GM18873 (cell line): Measurements from ENCODE around the gene MEMO1.
"Not testable (repeated sequence)": the region's sequence is repeated elsewhere in the genome, so short reads cannot be mapped to it uniquely, and the experiment has no call there.

Source experiments
- ATAC-seq: cut with Tn5 transposase; IDR thresholded peaks from one replicate; pipeline ENCODE4 v1.9.1; 2021; ENCODE audit warnings: mild to moderate bottlenecking, moderate library complexity, moderate number of reproducible peaks; ENCODE audit not compliant: unreplicated experiment, low FRiP score

Gene MEMO1

GRCh38 chr2:31922542-31923408, 88.0 kb downstream of the MEMO1 start:
- ATAC-seq = no peak

GRCh38 chr2:31920962-31921361, 89.8 kb downstream of the MEMO1 start:
- ATAC-seq = no peak

- ATAC-seq = no peak
Measured at GRCh38 chr2:31919499-31919898, 91.3 kb downstream of the MEMO1 start.

GRCh38 chr2:31909661-31910060, 101.1 kb downstream of the MEMO1 start:
- no peak for ATAC-seq

GRCh38 chr2:31907491-31907890, 103.3 kb downstream of the MEMO1 start:
- not testable (repeated sequence) for ATAC-seq

GRCh38 chr2:31903109-31903780, 107.6 kb downstream of the MEMO1 start:
- no peak for ATAC-seq

- no peak for ATAC-seq
Measured at GRCh38 chr2:31901900-31902299, 108.9 kb downstream of the MEMO1 start.

- not testable (repeated sequence) for ATAC-seq
Measured at GRCh38 chr2:31900156-31900555, 110.7 kb downstream of the MEMO1 start.

- ATAC-seq = not testable (repeated sequence)
Measured at GRCh38 chr2:31898346-31898745, 112.5 kb downstream of the MEMO1 start.

- ATAC-seq = not testable (repeated sequence)
Measured at GRCh38 chr2:31897340-31897739, 113.5 kb downstream of the MEMO1 start.

GRCh38 chr2:31896293-31896692, 114.5 kb downstream of the MEMO1 start:
- no peak for ATAC-seq

- ATAC-seq = no peak
Measured at GRCh38 chr2:31894656-31895055, 116.2 kb downstream of the MEMO1 start.

- no peak for ATAC-seq
Measured at GRCh38 chr2:31893094-31893493, 117.7 kb downstream of the MEMO1 start.

GRCh38 chr2:31889044-31889443, 121.8 kb downstream of the MEMO1 start:
- no peak for ATAC-seq

- ATAC-seq = no peak
Measured at GRCh38 chr2:31888550-31888949, 122.3 kb downstream of the MEMO1 start.

GRCh38 chr2:31886700-31887099, 124.1 kb downstream of the MEMO1 start:
- no peak for ATAC-seq

- no peak for ATAC-seq
Measured at GRCh38 chr2:31877008-31877407, 133.8 kb downstream of the MEMO1 start.

GRCh38 chr2:31874071-31874470, 136.7 kb downstream of the MEMO1 start:
- ATAC-seq = no peak

GRCh38 chr2:31865215-31865614, 145.6 kb downstream of the MEMO1 start:
- no peak for ATAC-seq

- no peak for ATAC-seq
Measured at GRCh38 chr2:31863867-31864266, 146.9 kb downstream of the MEMO1 start.

GRCh38 chr2:31863015-31863656, 147.7 kb downstream of the MEMO1 start:
- not testable (repeated sequence) for ATAC-seq
